GM13977 (cell line): Measurements from ENCODE around the gene CDO1.
"Not testable (repeated sequence)": the region's sequence is repeated elsewhere in the genome, so short reads cannot be mapped to it uniquely, and the experiment has no call there.

Experiments
- DNase-seq: peaks from one replicate; pipeline ENCODE4 v3.0.0; 2012; ENCODE audit warnings: low spot score
- in situ Hi-C: fragments of 300-500 bp; cut with MboI; formaldehyde crosslinking; loops from one replicate; pipeline ENCODE4 v1.12.0; 2022; ENCODE audit warnings: low sequenced_read_pairs, low pct_unique_long_range_greater_than_20kb, mixed read lengths, inconsistent platforms; ENCODE audit not compliant: unreplicated experiment
- TF ChIP-seq, protein P1 (sequence below): IDR thresholded peaks from 2 replicates; pipeline ENCODE4 v1.5.1; 2012; ENCODE audit warnings: mild to moderate bottlenecking, control low read depth; ENCODE audit not compliant: insufficient read depth; ENCODE audit errors: extremely low read depth, missing control alignments

CDO1 gene

GRCh38 chr5:115809946-115810345 is 6.5 kb downstream of the CDO1 start:
- DNase-seq: no peak
- TF ChIP-seq, protein P1, sequence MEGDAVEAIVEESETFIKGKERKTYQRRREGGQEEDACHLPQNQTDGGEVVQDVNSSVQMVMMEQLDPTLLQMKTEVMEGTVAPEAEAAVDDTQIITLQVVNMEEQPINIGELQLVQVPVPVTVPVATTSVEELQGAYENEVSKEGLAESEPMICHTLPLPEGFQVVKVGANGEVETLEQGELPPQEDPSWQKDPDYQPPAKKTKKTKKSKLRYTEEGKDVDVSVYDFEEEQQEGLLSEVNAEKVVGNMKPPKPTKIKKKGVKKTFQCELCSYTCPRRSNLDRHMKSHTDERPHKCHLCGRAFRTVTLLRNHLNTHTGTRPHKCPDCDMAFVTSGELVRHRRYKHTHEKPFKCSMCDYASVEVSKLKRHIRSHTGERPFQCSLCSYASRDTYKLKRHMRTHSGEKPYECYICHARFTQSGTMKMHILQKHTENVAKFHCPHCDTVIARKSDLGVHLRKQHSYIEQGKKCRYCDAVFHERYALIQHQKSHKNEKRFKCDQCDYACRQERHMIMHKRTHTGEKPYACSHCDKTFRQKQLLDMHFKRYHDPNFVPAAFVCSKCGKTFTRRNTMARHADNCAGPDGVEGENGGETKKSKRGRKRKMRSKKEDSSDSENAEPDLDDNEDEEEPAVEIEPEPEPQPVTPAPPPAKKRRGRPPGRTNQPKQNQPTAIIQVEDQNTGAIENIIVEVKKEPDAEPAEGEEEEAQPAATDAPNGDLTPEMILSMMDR: no peak
- in situ Hi-C loops: no loop called here

GRCh38 chr5:115808066-115808465 is 8.4 kb downstream of the CDO1 start:
- DNase-seq, in situ Hi-C loops: not testable (repeated sequence)

- DNase-seq: no peak
- in situ Hi-C loops: no loop called here
- TF ChIP-seq, protein P1: no peak
Observed at GRCh38 chr5:115807654-115808052, 8.8 kb downstream of the CDO1 start.

DNA sequence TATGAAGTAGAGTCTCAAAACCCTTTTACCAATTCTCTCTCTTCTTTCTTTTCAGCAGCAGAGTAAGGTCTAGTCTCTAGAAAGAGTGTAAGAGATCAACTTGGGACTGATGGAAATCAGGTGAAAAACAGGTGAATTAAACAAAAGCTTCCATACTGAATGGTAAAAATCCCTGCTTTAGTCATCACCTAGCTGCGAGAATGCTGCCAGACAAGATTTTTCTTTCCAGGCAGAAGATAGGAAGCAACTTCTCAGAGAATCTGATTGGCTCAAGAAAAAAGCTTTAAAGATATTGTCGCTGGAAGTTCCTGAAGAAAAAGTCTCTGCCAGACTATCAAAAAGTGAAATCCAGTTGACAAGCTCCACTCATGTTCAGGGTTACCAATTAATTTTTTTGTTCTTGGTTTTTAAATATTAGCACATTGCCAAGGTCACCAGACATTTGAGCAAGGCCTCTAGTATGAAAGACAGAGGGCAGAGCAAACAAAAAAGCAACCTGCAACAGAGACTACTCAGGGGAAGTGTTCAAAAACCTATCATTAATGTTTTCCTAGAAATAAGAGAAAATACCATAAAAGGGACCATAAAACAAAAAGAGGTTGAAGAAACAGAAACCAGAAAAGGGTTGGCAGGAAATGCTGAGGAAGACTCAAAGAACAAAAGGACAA is 9.3 kb downstream of the CDO1 start:
- no peak for DNase-seq
- in situ Hi-C loops: no loop called here
- TF ChIP-seq, protein P1: no peak

GRCh38 chr5:115801984-115802383 is 14.5 kb downstream of the CDO1 start:
- TF ChIP-seq, protein P1: no peak
- DNase-seq: no peak
- in situ Hi-C loops: no loop called here

DNA sequence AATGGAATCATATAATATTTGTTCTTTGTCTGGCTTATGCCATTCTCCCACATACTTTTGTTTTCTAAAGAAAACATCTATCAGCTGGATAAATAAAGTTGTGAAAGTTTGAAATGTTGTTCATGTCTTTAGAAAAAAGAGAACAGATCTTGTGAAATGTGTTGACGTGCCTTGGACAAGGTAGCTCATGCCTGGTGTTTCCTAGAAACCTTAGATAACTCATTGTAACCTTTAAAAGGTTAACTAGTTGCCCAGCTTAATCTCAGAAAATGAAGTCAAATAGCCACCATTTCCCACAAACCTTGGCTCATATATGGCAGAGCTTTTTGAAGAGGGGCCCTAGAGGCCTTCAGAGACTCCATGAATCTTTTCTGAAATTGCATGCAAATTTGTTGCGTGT is 15.3 kb downstream of the CDO1 start:
- in situ Hi-C loops: no loop called here
- TF ChIP-seq, protein P1: no peak
- DNase-seq: no peak

- DNase-seq: no peak
- TF ChIP-seq, protein P1: no peak
- in situ Hi-C loops: no loop called here
Observed at GRCh38 chr5:115800108-115800507, 16.4 kb downstream of the CDO1 start.
